Right cardiac atrium (tissue), 5 donors: ENCODE data around the gene KRT3. TPM values are rescaled to one million over a fixed set of nuclear protein-coding genes. Genes with fewer than 3 reads are reported as not detected.

Experiments used
- ATAC-seq, 2 donors: fragments of 200-7000 bp; cut with Tn5 transposase; one replicate each; pipeline versions ENCODE4 v1.8.0 to v1.9.1; 2020; ENCODE audit warnings: moderate library complexity in 2 of 2, mild to moderate bottlenecking in 1 of 2
- DNase-seq, 3 donors: peaks; one replicate each; pipeline ENCODE4 v3.0.0-alpha.2; 2020
- H3K27ac ChIP-seq: one replicate; pipeline ENCODE4 v1.5.1; 2013; ENCODE audit warnings: mild to moderate bottlenecking, low read length, control low read depth, moderate library complexity
- H3K27me3 ChIP-seq: one replicate; pipeline ENCODE4 v1.6.1; 2013; ENCODE audit not compliant: control insufficient read depth, insufficient read depth
- H3K4me1 ChIP-seq: one replicate; pipeline ENCODE4 v1.6.1; 2013; ENCODE audit warnings: low read length; ENCODE audit not compliant: control insufficient read depth, insufficient read depth
- H3K4me3 ChIP-seq: one replicate; pipeline ENCODE4 v1.5.1; 2013; ENCODE audit warnings: low read length, control low read depth
- H3K9me3 ChIP-seq: one replicate; pipeline ENCODE4 v1.6.1; 2013; ENCODE audit warnings: low read length; ENCODE audit not compliant: control insufficient read depth
- WGBS: extraction: QIAGEN DNeasy Blood & Tissue Kit; methylation state at CpG from one replicate; pipeline ENCODE4 v1.1.7; 2013; 5-methylcytosine and 5-hydroxymethylcytosine counted together
- intact Hi-C, 4 donors: fragments of 100-400 bp; cut with DNase I; formaldehyde crosslinking; loops; one replicate each; pipeline versions ENCODE4 v1.11.0 to v1.14.0; 2022 to 2023
- polyA plus RNA-seq: library from polyadenylated mRNA; stranded (reverse); fragments of 200-250 nt; gene quantifications from one replicate; pipeline ENCODE4 v1.2.3, GENCODE V29; 2013
- total RNA-seq, 4 donors: library from RNA; stranded (reverse); fragmentation: NEBNext Ultra II Directional; extraction: Animal tissue kit (Norgen Biotek cat#: 25700); gene quantifications; one replicate each; pipeline ENCODE4 v1.2.1, GENCODE V29; 2021
- donor health status: healthy with polysubstance abuse.
- donor health status: DM: no; HTN: yes; CAD: no.
- donor health status: DM: no; HTN: no; CAD: no.
- donor health status: DM: no; HTN: yes; CAD: no; lungs with severe emphysema.
- donor health status: DM: yes; HTN: yes; CAD: no.

The KRT3 gene
- total and polyA plus RNA-seq, 5 donors: not detected

GRCh38 chr12:52817699-52818238 is 21.9 kb upstream of the KRT3 start:
- DNase-seq: no peak
- ATAC-seq: no peak
- no peak overlapping the region for H3K27ac ChIP-seq
- H3K27me3 ChIP-seq: no peaks in the 10 kb centered on the region
- intact Hi-C loops: no loop called here
- WGBS: 72% methylated on average over 2 of the region's 2 CpGs
- H3K4me3 ChIP-seq: no peak overlapping the region
- H3K4me1 ChIP-seq: no peaks in the 10 kb centered on the region
- no peaks in the 10 kb centered on the region for H3K9me3 ChIP-seq

- Histone ChIP-seq H3K9me3 (no peaks in the 10 kb centered on the region), H3K27me3 (no peaks in the 10 kb centered on the region), H3K27ac (no peak overlapping the region), H3K4me1 (no peaks in the 10 kb centered on the region), H3K4me3 (no peak overlapping the region)
- no peak for DNase-seq
- no peak for ATAC-seq
- 89% methylated on average over 8 of the region's 8 CpGs for WGBS
- intact Hi-C loops: no loop called here
Measured at GRCh38 chr12:52817003-52817698, 21.2 kb upstream of the KRT3 start.

DNA sequence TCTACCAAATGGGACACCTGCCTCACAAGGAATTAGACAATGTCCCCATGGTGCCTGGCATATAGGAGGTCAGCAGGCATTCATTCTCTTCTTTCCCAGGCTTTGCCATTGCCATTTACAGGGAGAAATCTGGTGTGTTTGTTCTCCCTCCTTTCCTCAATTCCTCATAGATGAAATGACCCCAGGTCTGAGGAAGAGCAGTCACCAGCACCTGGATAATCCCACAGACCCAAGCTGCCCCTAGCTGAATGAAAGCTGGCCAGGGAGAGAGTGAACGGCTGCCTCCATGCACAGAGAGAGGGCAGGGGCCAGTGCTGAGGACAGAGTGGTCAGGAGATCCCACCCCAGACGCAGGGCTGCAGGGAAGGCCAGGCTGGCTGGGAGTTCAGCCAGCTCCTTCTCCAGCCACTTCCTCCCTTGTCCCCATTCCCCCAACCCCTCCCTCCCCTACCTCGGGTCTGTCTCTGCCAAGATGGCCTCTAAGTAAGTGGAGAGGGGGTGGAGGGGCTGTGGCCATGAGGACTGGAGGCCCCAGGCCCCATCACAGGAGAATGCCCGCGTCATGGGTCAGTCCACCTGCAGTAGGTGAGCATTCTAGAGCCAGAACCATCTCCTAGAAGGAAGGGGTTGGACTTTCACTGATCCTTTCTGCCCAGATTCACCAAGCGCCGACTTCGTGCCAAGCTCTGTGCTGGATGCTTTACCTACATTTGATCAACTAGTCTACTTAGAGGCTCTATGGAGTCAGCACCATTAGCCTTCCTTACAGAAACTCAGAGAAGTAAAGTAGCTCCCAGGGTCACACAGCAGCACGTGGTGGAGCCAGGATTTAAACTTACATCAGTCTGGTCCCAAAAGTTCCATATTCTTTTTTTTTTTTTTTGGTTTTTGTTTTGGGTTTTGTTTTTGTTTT is 20.0 kb upstream of the KRT3 start:
- WGBS: 63% methylated on average over 9 of the region's 9 CpGs

GRCh38 chr12:52815161-52815560 is 19.2 kb upstream of the KRT3 start:
- DNase-seq: no peak

More for the DNA sequence above, 20.0 kb upstream of the KRT3 start:
- intact Hi-C loops: no loop called here
- DNase-seq: no peak
- no peaks in the 10 kb centered on the region for H3K27me3 ChIP-seq
- ATAC-seq: no peak
- H3K4me1 ChIP-seq: no peaks in the 10 kb centered on the region
- no peak overlapping the region for H3K27ac ChIP-seq
- H3K9me3 ChIP-seq: no peaks in the 10 kb centered on the region
- no peak overlapping the region for H3K4me3 ChIP-seq

DNA sequence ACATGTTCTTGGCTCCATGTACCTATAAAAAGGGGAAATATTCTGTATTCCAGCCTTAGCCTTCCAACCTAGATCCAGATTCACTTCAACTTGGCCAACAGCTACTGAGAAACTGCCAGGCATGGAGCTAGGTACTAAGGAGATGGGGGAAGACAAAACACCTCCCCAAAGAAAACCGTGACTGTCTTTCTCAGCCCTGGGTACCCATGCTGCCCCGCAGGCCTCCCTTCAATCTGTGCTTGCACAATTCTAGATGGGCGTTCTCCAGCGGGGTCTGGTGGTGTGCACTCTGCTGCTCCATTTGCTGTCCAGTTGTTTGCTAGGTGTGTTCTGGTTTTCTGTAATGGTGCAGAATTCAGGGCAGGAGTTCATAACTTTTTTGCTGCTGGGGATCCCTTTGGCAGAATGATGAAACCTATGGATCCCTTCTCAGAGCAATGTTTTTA is 18.8 kb upstream of the KRT3 start:
- Histone ChIP-seq H3K27ac (no peak overlapping the region), H3K4me3 (no peak overlapping the region), H3K27me3 (no peaks in the 10 kb centered on the region), H3K4me1 (no peaks in the 10 kb centered on the region), H3K9me3 (no peaks in the 10 kb centered on the region)
- intact Hi-C loops: no loop called here
- DNase-seq: no peak
- ATAC-seq: no peak
- WGBS: 77% methylated on average over 4 of the region's 4 CpGs

More at GRCh38 chr12:52815161-52815560, 19.2 kb upstream of the KRT3 start:
- no peak overlapping the region for H3K27ac ChIP-seq
- WGBS: 87% methylated on average over 4 of the region's 4 CpGs
- no peaks in the 10 kb centered on the region for H3K27me3 ChIP-seq
- H3K9me3 ChIP-seq: no peaks in the 10 kb centered on the region
- no peaks in the 10 kb centered on the region for H3K4me1 ChIP-seq
- no peak for ATAC-seq
- H3K4me3 ChIP-seq: no peak overlapping the region
- intact Hi-C loops: no loop called here

DNA sequence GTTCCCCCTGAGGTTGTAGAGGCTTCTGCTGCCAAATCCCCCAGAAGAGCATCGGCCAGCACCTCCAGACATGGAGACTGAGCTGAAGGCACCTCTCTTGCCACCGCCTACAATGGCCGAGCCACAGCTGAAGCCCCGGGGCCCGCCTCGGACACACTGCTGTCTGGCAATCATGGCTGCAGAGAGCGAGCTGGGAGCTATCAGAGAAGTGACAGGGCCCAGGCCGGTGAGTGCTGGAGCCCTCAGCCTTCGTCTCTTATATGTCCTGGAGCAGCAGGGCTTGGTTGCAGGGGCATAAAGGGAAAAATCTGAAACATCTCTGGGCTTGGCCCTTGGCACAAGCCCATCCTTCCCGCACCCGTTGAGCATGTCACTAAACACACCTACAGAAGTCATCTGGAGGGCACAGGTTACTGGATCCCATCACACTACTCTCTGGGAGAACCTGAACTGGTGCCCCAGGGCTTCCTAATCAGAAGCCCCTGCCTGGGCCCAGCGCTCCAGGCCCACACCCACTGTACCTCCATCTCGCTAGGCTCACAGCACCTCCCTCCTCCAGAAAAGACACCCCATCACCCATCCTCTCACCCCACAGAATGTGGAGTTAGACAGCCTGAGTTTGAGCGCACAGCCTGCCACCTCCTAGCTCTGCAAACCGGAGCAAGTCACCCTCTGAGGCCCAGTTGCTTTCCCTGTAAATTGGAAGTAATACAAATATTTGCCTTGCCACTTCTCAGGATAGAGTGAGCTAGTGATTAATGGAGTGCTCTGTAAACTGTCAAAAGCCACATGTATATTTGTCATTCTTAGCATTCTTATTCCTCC is 18.2 kb upstream of the KRT3 start, which contains the start of gene KRT4:
Gene KRT4, minus strand, starts transcription at position 232 of the 825 bp plus-strand sequence. Its CDS starts 58 bp downstream, at position 174.
- ATAC-seq: no peak
- Histone ChIP-seq H3K27me3 (no peaks in the 10 kb centered on the region), H3K4me3 (no peak within 1 kb of the TSS), H3K9me3 (no peaks in the 10 kb centered on the region), H3K4me1 (no peaks in the 10 kb centered on the region), H3K27ac (no peak within 1 kb of the TSS)
- intact Hi-C loops: no loop called here
- WGBS: 80% methylated on average over 15 of the region's 15 CpGs
- DNase-seq: peak in 1 of 3 donors; percentile 36

DNA sequence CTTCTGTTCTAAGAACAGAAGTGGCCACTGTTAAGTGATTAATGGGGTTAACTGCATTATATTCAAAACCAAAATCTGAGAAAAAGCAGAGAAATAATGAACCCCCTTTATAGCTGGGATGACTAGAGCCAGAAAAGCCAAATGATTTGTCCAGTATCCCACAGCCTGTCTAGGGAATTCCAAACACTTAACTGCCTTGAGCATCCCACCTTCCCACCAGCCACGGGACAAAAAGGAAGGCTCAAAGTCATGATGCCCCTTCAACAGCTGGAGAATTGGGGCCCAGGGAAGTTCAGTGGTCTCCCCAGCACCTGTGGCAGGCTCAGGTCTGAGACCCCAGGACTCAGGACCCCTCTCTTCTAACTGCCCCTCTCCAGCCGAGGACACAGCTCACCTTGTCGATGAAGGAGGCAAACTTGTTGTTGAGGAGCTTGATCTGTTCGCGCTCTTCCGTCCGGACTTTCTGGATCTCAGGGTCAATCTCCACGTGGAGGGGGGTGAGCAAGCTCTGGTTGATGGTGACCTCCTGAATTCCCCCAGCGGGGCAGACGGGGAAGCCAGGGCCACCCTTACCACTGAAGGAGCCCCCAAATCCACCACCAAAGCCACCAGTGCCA is 17.4 kb upstream of the KRT3 start:
- ATAC-seq (no peak), DNase-seq (no peak)
- Histone ChIP-seq H3K4me1 (no peaks in the 10 kb centered on the region), H3K4me3 (no peak overlapping the region), H3K27ac (no peak overlapping the region), H3K27me3 (no peaks in the 10 kb centered on the region), H3K9me3 (no peaks in the 10 kb centered on the region)
- intact Hi-C loops: no loop called here
- 87% methylated on average over 10 of the region's 10 CpGs for WGBS

DNA sequence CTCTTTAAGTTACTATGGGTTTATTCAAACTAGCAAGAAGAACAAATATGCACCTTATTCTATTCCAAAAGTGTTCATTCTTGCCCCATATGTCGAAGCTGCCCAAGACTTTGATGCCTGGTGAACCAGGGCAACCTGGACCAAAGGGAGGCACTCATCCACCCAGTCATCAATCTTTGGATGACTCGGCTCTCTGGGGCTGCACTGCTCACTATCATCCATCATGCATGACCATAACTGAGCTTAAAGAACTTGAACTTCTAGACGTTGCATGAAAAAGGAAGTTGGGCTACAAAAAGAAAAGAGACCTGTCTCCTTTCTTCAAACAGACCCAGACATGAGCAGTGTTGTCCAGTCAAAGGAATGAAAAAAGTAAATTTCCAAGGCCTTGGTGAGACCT is 16.8 kb upstream of the KRT3 start:
- no peaks in the 10 kb centered on the region for H3K27me3 ChIP-seq
- no peak overlapping the region for H3K4me3 ChIP-seq
- WGBS: 56% methylated on average over 3 of the region's 3 CpGs
- no peaks in the 10 kb centered on the region for H3K9me3 ChIP-seq
- no peak for DNase-seq
- no peaks in the 10 kb centered on the region for H3K4me1 ChIP-seq
- ATAC-seq: no peak
- no peak overlapping the region for H3K27ac ChIP-seq
- intact Hi-C loops: no loop called here

DNA sequence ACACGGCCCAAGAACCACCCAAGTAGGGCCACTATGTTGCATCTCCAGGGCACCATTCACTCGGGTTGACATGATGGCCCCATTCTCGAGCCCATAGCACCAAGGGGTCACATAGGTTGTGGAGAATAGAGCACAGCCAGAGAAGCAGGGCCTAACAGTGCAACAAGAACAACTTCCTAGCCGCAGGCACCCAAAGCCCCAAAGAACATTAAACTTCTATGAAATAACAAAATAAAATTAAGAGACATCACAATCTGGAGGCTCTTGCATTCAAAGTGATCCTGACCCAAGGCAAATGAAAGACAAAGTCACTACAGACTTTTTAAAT is 16.1 kb upstream of the KRT3 start:
- intact Hi-C loops: no loop called here
- H3K27me3 ChIP-seq: no peaks in the 10 kb centered on the region
- H3K4me1 ChIP-seq: no peaks in the 10 kb centered on the region
- H3K27ac ChIP-seq: no peak overlapping the region
- H3K9me3 ChIP-seq: no peaks in the 10 kb centered on the region
- 72% methylated on average over 4 of the region's 4 CpGs for WGBS
- no peak overlapping the region for H3K4me3 ChIP-seq
- ATAC-seq (no peak), DNase-seq (no peak)

DNA sequence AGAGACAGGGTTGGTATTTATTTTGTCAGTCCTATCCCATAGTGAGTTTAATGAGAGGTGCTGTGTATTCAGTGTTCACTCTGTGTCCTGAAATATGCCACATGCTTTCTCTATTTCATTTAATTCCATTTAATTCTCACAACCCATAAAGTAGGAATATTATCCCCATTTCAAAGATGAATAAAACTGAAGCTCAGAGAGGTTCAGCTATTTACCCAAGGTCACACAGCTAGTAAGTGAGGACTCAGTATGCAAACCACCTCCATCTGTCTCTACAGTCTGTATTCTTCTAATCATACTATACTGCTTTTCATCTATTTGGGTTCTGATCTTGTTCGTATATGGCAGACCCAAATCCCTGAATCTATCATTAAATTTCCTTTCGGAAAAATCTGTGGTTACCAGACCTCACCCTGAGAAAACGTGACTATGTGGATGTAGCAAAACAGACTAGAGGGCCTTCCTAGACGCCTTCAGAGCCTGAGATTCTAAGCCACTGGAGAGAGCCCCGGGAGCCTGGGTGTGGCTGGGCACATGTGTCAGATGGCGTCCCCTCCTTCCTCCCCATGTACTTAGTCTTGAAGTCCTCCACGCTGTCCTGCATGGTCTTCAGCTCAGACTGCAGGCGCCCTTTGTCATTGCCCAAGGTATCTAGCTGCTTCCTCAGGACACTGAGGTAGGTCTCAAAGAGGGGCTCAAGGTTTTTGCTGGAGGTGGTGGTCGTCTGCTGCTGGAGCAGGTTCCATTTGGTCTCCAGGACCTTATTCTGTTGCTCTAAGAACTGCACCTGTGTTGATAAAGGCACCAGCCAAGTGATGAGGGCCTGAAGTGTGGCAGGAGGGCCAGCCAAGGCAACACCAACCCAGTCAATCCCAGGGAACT is 15.5 kb upstream of the KRT3 start:
- 85% methylated on average over 9 of the region's 9 CpGs for WGBS
- Histone ChIP-seq H3K4me3 (no peak overlapping the region), H3K27me3 (no peaks in the 10 kb centered on the region), H3K9me3 (no peaks in the 10 kb centered on the region), H3K4me1 (no peaks in the 10 kb centered on the region), H3K27ac (no peak overlapping the region)
- DNase-seq: no peak
- intact Hi-C loops: no loop called here
- ATAC-seq: no peak
